Uterus (tissue), 2 donors: Measurements from ENCODE around the gene RFX1.

Experiments used
- POLR2A ChIP-seq, 2 donors: fragments of 450-650 bp; IDR thresholded peaks; one replicate each; pipeline ENCODE4 v1.6.1; 2016; ENCODE audit warnings: antibody characterized with exemption in 2 of 2, mild to moderate bottlenecking in 1 of 2, moderate library complexity in 1 of 2
- TF ChIP-seq, protein P1 (sequence below), 4 experiments: fragments of 200-600 bp in 2 of 4; fragments of 450-650 bp in 2 of 4; sonication (generic) in 2 of 4; IDR thresholded peaks; one replicate each; pipeline ENCODE4 v1.5.1; 2016 to 2019; ENCODE audit warnings: antibody characterized with exemption in 4 of 4, mild to moderate bottlenecking in 2 of 4, moderate library complexity in 1 of 4

DNA sequence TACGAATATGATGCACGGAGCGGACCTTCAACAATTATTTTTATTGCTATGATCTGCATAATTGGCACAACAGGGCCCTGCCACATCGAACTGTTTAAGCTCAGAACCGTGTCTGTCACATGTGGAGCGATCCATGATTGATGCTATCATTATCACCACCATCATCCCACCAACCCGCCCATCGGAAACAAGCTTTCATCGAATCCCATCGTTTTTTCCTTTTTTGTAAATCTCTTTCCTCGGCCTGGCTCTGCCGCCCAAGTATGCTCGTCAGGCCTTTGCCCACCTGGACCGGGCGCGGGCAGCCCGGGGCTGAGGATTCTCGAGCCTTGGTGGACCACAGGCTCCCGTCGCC, 54.3 kb downstream of the RFX1 start:
- TF ChIP-seq, protein P1, sequence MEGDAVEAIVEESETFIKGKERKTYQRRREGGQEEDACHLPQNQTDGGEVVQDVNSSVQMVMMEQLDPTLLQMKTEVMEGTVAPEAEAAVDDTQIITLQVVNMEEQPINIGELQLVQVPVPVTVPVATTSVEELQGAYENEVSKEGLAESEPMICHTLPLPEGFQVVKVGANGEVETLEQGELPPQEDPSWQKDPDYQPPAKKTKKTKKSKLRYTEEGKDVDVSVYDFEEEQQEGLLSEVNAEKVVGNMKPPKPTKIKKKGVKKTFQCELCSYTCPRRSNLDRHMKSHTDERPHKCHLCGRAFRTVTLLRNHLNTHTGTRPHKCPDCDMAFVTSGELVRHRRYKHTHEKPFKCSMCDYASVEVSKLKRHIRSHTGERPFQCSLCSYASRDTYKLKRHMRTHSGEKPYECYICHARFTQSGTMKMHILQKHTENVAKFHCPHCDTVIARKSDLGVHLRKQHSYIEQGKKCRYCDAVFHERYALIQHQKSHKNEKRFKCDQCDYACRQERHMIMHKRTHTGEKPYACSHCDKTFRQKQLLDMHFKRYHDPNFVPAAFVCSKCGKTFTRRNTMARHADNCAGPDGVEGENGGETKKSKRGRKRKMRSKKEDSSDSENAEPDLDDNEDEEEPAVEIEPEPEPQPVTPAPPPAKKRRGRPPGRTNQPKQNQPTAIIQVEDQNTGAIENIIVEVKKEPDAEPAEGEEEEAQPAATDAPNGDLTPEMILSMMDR (IDR thresholded peaks at IDR 0.05), result no peak
- TF ChIP-seq POLR2A (IDR thresholded peaks at IDR 0.05), result no peak
